Sigmoid colon (tissue), 3 donors: Measurements from ENCODE around the gene MTG2.

Experiments
- CTCF ChIP-seq, 4 experiments: fragments of 450-650 bp in 3 of 4; fragments of 200-600 bp in 1 of 4; IDR thresholded peaks; one replicate each; pipeline ENCODE4 v1.5.1; 2016 to 2019; ENCODE audit warnings: antibody characterized with exemption in 4 of 4, mild to moderate bottlenecking in 3 of 4, moderate library complexity in 2 of 4
- POLR2A ChIP-seq, 2 donors: fragments of 450-650 bp; IDR thresholded peaks; one replicate each; pipeline ENCODE4 v1.6.1; 2016; ENCODE audit warnings: antibody characterized with exemption in 2 of 2, mild to moderate bottlenecking in 2 of 2, moderate library complexity in 2 of 2

GRCh38 chr20:62227977-62228958, 45.4 kb downstream of the MTG2 start:
- no peak for TF ChIP-seq CTCF (IDR thresholded peaks at IDR 0.05)
- TF ChIP-seq POLR2A (IDR thresholded peaks at IDR 0.05): no peak
